ENCODE results near the gene CLSTN2. TPM values are rescaled to one million over a fixed set of nuclear protein-coding genes. Genes with fewer than 3 reads are reported as not detected.
A peak's percentile ranks its signal among the peaks of the same experiment; 100 is the strongest.

Gene CLSTN2
- total RNA-seq, 1 experiment from 2014 or later: 0.68 TPM

GRCh38 chr3:140258222-140258724 is 323.3 kb downstream of the CLSTN2 start:
- Histone ChIP-seq H3K18ac (ENCODE audit: insufficient read length, low read depth, low read length) (no peak overlapping the region), H4K91ac (ENCODE audit: insufficient read length, low read depth, low read length) (no peak overlapping the region), H3K27me3 (ENCODE audit: insufficient read depth, low read length) (no peaks in the 10 kb centered on the region), H2BK5ac (ENCODE audit: insufficient read length, low read length) (no peak overlapping the region), H2BK12ac (ENCODE audit: insufficient read length, low read depth, low read length) (no peak overlapping the region), H2BK20ac (ENCODE audit: low read depth, low read length, poor library complexity, severe bottlenecking) (no peak overlapping the region), H3K4me1 (ENCODE audit: insufficient read depth, low read length) (no peaks in the 10 kb centered on the region), H3K79me1 (ENCODE audit: insufficient read depth, low read depth, low read length, poor library complexity, severe bottlenecking) (no peaks in the 10 kb centered on the region), H4K20me1 (ENCODE audit: control insufficient read depth, insufficient read depth, insufficient read length) (no peaks in the 10 kb centered on the region), H4K5ac (ENCODE audit: insufficient read length, low read depth, low read length) (no peak overlapping the region), H3K9me3 (ENCODE audit: control insufficient read depth, low read depth, low read length) (no peaks in the 10 kb centered on the region), H3K27ac (ENCODE audit: insufficient read length, low read depth, low read length) (no peak overlapping the region), H3T11ph (ENCODE audit: low read length) (no peak overlapping the region), H3K23me2 (ENCODE audit: insufficient read length, low read depth, low read length, poor library complexity, severe bottlenecking) (no peaks in the 10 kb centered on the region), H3K23ac (ENCODE audit: insufficient read length, low read depth, low read length) (no peak overlapping the region), H3K4ac (ENCODE audit: low read depth, low read length) (no peak overlapping the region), H3K9ac (ENCODE audit: extremely low read depth, insufficient read length, low read length) (no peak overlapping the region), H4K8ac (replicated peaks; ENCODE audit: insufficient read length, low read depth, low read length) (no peak overlapping the region), H2BK15ac (ENCODE audit: low read depth, low read length) (no peak overlapping the region), H2AK5ac (ENCODE audit: insufficient read length, low read length) (no peak overlapping the region), H3K4me2 (ENCODE audit: insufficient read depth, insufficient read length, low read length) (no peak overlapping the region), H2BK120ac (ENCODE audit: low read depth, low read length, poor library complexity, severe bottlenecking) (no peak overlapping the region), H2AFZ (ENCODE audit: low read length) (no peak overlapping the region), H3K79me2 (ENCODE audit: insufficient read depth, low read length) (0 out of 2 replicates have a peak, but pooled peaks cover 1% of the 10 kb centered on the region), H3K56ac (ENCODE audit: insufficient read length, low read depth, low read length) (no peak overlapping the region), H3K14ac (ENCODE audit: insufficient read depth, low read length) (no peak overlapping the region)
- Mint-ChIP-seq H3K27ac (peak overlapping the region in 1 of 3 experiments; percentile 76; a peak in 3 of 7 replicates), H3K9me3 (0 out of 5 replicates have a peak, but pooled peaks cover 0 to 3% of the 10 kb centered on the region in 2 experiments), H3K36me3 (ENCODE audit: insufficient read depth in 1 of 3, low read depth in 3 of 3) (no peaks in the 10 kb centered on the region), H3K4me1 (peaks cover 15 to 18% of the 10 kb centered on the region in 2 experiments), H3K27me3 (ENCODE audit: low read depth) (no peaks in the 10 kb centered on the region; the same call in 1 of the 2 replicates), H3K4me3 (no peak overlapping the region)
- DNase-seq: no peak
- TF ChIP-seq CTCF (conservative IDR thresholded peaks at IDR 0.05): no peak
- WGBS (ENCODE audit: extremely low coverage, insufficient read length, low lambda C conversion rate): no CpG with 5 or more reads among the region's 4 CpGs

Data from H9 (cell line).